Activated T-cell treated with anti-CD3 and anti-CD28 coated beads for 24 hours (primary cell): Measurements from ENCODE around the gene C16orf89.

Experiments used
- DNase-seq: peaks from one replicate; pipeline ENCODE4 v3.0.0-alpha.2; 2020; ENCODE audit warnings: low read depth

The C16orf89 gene

DNA sequence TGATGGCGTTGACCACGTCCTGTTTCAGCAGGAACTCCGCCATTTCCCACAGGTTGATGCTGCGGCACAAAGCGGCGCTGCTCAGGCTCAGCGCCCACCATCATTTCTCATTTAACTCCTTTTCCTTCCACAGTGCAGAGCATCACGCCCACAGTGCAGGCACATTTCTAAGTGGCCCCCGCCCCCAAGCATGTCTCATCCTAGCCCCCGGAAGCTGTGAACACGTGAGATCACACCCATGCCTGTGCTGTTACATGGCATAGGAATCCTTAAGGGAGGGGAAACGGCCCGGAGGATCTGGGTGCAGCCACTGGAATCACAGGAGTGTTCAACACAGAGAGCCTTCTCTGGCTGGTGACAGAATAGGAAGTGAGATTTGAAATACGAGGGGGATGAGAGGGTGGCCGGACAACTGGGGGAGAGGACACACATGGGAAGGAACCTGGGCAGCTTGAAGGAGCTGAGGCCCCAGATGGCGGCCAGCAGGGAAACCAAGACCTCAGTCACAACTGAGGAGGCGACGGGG, 36.7 kb downstream of the C16orf89 start:
- no peak for DNase-seq

DNA sequence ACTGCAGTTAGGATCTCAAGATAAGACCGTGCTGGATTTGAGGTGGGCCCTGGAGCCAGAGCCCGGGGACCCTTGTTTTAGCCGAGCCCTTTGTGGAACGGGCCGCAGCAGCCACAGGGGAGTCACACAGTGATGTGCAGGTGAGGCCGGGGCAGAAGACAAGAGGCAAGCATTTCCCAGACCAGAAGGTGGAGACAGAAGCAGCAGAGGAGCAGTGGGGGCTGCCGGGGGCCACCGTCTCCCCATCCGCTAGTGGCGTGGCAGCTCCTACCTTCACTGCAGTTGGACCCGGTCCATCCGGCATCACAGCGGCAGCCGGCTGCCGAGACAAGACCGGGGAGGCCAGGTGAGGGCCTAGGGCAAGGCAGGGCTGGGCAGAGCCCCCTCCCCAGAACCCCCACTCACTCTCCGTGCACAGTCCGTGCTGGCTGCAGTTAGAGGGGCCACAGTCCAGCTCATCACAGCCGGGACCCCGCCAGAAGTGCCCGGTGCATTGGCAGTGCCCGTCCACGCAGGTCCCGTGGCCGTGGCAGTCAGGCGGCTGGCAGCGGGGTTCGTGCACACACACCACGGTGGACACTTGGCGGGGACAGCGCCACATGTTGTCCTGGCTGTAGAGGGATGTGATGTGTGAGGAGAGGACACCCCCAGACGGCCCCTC, 38.1 kb downstream of the C16orf89 start:
- DNase-seq, result no peak

- no peak for DNase-seq
Observed at GRCh38 chr16:5027086-5027485, 38.7 kb downstream of the C16orf89 start.

- DNase-seq, result no peak
Observed at GRCh38 chr16:5026664-5027063, 39.1 kb downstream of the C16orf89 start.

GRCh38 chr16:5025171-5025632, 40.6 kb downstream of the C16orf89 start:
- no peak for DNase-seq

- DNase-seq, result no peak
Observed at GRCh38 chr16:5024632-5025031, 41.1 kb downstream of the C16orf89 start.

- DNase-seq, result no peak
Observed at GRCh38 chr16:5022521-5022920, 43.2 kb downstream of the C16orf89 start.

DNA sequence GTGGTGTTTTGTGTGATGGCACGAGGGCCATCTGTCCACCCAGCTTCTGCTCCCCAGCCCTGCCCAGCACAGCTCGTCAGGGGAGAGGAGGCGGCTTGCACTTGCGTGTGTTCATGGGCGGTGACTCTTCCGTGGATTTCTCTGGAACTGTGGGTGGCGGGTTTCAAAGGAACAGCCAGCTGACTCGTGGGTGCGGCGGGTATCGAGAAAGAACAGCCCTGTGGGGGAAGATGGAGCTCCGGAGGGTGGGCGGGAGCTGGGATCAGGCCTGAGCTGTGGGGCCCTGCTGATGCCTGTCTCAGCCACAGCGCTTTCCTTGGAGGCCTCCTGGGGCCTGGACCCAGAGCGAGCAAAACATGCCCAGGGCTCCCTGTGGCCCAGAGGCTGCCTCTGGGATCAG, 45.2 kb downstream of the C16orf89 start:
- no peak for DNase-seq

DNA sequence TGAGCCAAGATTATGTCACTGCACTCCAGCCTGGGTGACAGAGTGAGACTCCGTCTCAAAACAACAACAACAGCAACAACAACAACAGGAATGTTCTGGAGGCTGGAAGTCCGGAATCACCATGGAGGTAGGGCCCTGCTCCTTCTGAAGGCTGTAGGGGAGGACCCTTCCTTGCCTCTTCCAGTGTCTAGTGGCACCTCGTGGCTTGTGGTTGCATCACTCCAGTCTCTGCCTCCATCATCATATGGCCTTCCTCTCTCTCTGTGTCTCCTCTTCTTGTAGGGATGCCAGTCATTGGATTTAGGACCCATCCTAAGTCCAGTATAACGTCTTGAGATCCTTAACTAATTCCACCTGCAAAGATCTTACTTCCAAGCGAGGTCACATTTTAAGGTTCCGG, 46.0 kb downstream of the C16orf89 start:
- no peak for DNase-seq

DNA sequence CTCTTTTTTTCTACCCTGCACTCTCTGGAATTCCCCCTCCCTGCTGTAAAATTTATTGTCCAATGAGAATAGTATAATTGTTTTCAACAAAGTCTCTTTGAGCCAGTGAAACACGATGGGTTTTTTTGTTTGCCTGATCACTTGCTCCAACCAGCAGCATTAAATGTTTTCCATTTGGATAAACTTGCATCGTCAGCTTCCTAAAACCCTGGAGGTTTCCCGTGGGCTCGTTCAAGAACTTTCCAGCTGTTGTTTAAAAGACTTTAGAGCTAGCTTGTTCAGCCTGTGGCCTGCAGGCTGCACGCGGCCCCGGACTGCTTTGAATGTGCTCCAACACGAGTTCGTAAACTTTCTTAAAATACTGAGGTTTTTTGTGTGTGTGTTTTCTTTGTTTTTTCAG, 47.0 kb downstream of the C16orf89 start:
- no peak for DNase-seq

DNA sequence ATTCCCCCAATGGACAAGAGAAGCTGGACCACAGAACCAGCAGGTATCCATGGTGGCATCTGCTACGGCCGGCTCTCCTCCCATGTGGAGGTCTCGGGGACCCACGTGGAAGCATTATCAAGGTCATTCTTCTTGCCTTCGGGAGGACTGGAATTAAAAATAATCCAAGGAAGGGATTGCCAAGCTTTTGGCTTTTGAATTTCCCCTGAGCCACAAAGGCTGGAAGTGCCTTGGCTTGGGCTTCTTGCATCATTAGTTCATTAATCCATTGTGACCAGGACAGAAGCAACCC, 48.1 kb downstream of the C16orf89 start:
- DNase-seq, result no peak

DNA sequence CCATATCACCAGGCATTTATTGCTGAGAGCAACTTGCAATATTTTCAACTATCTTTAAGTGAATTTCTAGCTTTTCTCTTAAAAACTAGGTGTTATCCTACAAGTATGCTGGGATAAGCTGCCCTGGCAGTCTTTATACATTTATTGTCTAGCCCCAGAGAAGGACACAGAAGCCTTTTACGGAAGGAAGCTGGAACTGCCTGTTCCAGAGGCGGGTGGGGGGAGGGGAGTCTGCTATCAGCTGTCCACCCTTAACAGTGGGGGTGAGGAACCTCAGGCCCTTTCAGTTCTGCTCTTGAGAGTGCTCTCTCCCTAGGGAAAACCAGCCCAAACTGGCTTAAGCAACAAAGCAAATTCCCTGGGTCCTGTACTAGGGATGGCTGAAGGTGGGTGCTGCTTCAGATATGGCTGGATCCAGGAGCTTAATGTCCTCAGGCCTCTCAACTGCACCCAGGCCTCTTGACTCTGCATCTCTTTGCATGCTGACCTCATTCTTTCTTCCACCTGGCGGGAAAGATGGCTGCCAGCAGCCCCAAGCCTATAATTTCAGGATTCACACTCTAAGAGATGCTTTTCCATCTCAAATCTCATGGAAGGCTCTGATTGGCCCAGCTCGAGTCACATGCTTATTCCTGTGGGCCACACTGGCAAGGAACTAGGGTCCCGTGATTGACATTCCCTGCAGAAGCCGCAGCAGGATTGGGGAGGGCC, 48.6 kb downstream of the C16orf89 start:
- DNase-seq, result no peak

GRCh38 chr16:5015887-5016286, 49.9 kb downstream of the C16orf89 start:
- DNase-seq, result no peak

DNA sequence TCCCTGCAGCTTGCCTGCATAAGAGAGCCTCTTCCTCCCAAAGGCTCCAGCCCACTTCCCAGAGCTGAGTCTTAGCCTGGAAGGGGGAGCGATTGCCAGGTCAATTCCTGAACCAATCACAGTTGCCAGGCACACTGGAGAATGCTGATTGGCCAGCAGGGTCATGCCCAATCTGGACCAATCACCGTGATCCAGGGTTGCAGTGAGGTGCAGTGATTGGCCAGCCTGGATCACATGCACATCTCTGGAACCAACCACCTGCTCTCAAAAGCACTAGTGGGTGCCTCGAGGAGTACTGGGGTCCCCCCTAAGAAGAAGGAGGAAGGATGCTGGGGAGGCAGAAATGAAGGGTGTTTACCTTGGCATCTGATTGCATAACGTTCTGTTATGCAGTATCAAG, 50.4 kb downstream of the C16orf89 start:
- no peak for DNase-seq

- no peak for DNase-seq
Observed at GRCh38 chr16:5012887-5013286, 52.9 kb downstream of the C16orf89 start.

GRCh38 chr16:5011637-5012036, 54.1 kb downstream of the C16orf89 start:
- DNase-seq, result no peak

DNA sequence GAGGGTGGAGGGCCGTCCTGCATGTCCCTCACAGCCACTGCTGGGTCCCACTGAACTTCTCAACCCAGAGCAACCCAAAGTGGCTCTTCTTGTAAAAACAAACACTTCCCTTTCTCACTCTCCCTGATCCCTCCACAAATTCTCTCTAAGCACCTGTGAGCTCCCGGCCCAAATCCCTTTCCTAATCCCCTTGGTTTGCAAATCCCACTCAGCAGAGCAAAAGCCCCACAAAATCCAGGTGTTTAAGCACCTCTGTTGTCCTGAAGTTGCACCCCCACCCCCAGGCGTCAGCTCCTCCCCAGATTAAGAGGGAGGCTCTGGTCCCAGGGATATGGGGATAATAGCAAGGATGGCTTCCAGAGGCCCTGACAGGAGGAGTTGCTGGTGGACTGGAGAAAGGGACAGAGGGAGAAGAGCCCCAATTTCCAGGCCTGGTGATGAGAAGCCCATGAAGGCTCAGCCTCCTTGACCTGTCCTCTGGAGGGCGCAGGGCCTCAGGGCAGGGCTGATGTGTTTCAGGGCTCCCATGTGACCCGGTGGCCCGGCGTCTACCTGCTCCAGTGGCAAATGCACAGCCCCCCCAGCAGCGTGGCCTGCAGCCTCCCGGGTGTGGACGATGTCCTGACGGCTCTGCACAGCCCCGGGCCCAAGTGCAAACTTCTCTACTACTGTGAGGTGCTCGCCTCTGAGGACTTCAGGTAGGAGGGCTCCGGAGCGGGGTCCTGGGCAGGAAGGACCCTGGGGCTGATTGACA, 55.0 kb downstream of the C16orf89 start:
- DNase-seq, result no peak

GRCh38 chr16:5008311-5008731, 57.4 kb downstream of the C16orf89 start:
- no peak for DNase-seq

- DNase-seq, result no peak
Observed at GRCh38 chr16:5007256-5007655, 58.5 kb downstream of the C16orf89 start.

DNA sequence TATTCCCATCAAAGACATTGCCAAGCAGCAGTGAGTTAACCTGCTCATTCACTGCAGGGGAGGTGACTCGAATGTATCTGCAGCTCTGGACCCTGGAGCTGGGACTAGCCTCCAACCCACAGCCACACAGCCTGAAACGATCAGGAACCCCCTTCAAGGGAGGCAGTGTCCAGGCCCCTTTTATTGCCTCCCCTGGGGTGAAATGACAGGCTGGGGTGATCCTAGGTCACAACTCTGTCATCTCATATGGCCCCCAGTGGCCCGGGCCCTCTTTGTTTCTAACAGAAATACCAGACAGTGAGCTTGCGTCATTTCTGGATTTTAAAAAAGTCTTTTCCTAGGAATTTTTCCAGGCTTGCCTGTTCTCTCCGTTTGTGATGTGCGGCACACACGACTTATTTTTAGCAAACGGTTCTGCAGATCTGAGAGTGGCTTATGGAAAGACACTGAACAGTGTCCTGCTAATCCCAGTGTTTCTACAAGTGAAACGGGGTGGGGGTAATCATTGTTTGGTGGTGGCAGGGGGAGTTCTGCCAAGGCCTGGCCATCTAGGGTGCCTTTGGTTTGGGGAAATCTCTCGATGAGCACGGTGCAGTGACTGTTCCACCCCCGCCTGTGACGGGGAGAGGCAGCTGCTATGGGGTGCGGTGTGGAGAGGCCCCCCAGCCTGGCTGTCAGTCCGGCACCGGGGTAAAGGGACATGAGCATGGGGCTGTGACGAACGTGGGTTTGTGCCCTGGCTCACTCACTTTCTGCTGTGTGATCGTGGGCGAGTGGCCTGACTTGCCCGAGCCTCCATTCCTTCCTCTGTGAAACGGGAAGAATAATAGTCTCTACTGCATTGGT, 59.2 kb downstream of the C16orf89 start:
- DNase-seq, result no peak

- no peak for DNase-seq
Observed at GRCh38 chr16:5005916-5006315, 59.8 kb downstream of the C16orf89 start.

DNA sequence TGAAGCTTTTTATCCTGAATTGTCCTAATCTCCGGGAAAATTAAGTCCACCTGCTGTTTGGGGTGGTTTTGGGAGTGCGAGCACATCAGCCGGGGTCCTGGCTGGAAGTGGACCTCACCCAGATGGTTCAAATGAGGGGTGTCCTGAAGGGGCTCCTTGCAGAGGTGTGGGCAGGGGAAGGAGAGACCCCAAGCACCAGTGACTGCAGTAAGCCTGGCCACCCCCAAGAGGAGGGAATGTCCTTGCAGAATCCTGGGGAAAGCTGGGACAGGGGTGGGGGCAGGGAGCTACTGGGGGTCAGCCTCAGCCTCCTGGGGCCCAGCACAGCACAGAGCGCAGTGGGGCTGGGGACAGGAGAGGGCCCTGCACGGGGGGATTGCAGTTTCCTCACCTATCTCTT, 61.4 kb downstream of the C16orf89 start:
- no peak for DNase-seq
